HG03469 (cell line): ENCODE results near the gene SUN2.

Experiments used
- ATAC-seq: cut with Tn5 transposase; IDR thresholded peaks from one replicate; pipeline ENCODE4 v1.9.1; 2021; ENCODE audit warnings: mild to moderate bottlenecking, moderate library complexity, moderate number of reproducible peaks; ENCODE audit not compliant: unreplicated experiment

The SUN2 gene

GRCh38 chr22:38777087-38777671 is 21.4 kb upstream of the SUN2 start:
- no peak for ATAC-seq

GRCh38 chr22:38776086-38776485 is 20.3 kb upstream of the SUN2 start:
- ATAC-seq, result no peak

GRCh38 chr22:38775656-38776055 is 19.9 kb upstream of the SUN2 start:
- ATAC-seq, result no peak

GRCh38 chr22:38774496-38775166 is 18.8 kb upstream of the SUN2 start:
- ATAC-seq, result no peak

- no peak for ATAC-seq
These were observed 17.7 kb upstream of the SUN2 start for GRCh38 chr22:38773363-38773946.

GRCh38 chr22:38772623-38772873 is 16.8 kb upstream of the SUN2 start:
- no peak for ATAC-seq

- no peak for ATAC-seq
These were observed 14.6 kb upstream of the SUN2 start for GRCh38 chr22:38770257-38770949.

GRCh38 chr22:38768036-38768435 is 12.2 kb upstream of the SUN2 start:
- no peak for ATAC-seq

GRCh38 chr22:38767313-38767712 is 11.5 kb upstream of the SUN2 start:
- no peak for ATAC-seq

GRCh38 chr22:38766076-38766777 is 10.4 kb upstream of the SUN2 start:
- ATAC-seq, result no peak

- no peak for ATAC-seq
These were observed 6.8 kb upstream of the SUN2 start for GRCh38 chr22:38762551-38762983.

- ATAC-seq, result no peak
These were observed 5.7 kb upstream of the SUN2 start for GRCh38 chr22:38761202-38762162.

- ATAC-seq, result no peak
These were observed 4.8 kb upstream of the SUN2 start for GRCh38 chr22:38760477-38761201.

- ATAC-seq, result no peak
These were observed 3.2 kb upstream of the SUN2 start for GRCh38 chr22:38759005-38759404.

GRCh38 chr22:38758276-38758945 is 2.6 kb upstream of the SUN2 start:
- ATAC-seq, result no peak

GRCh38 chr22:38757464-38757757 is 1.6 kb upstream of the SUN2 start:
- no peak for ATAC-seq

GRCh38 chr22:38756711-38757463 is 1.1 kb upstream of the SUN2 start:
- ATAC-seq, result no peak

GRCh38 chr22:38755155-38755910 is 465 bp downstream of the SUN2 start:
- no peak for ATAC-seq
